Measurements from ENCODE around the gene ACSM4. TPM values are rescaled to one million over a fixed set of nuclear protein-coding genes. Genes with fewer than 3 reads are reported as not detected.
"Not testable (repeated sequence)": the region's sequence is repeated elsewhere in the genome, so short reads cannot be mapped to it uniquely, and the experiment has no call there.

ACSM4 gene
- total RNA-seq, 2 experiments from 2014 or later, result not detected

GRCh38 chr12:7302266-7302986 lies 1.4 kb upstream of the ACSM4 start:
- no peak for DNase-seq
- peaks cover 14% of the 10 kb centered on the region for H3K27me3 Mint-ChIP-seq
- H3K4me3 Mint-ChIP-seq, result no peak overlapping the region
- ChIA-PET POLR2A (interaction anchor here (0.6 kb wide), 1 partner anchor 117 kb away, joined by 5 read pairs; no protein-coding TSS in a partner anchor), CTCF (no interaction called here)
- H3K36me3 Mint-ChIP-seq (ENCODE audit: low read depth), result no peaks in the 10 kb centered on the region
- no peaks in the 10 kb centered on the region for H3K9me3 Mint-ChIP-seq
- H3K4me1 Mint-ChIP-seq, result no peaks in the 10 kb centered on the region
- no peak overlapping the region for H3K27ac Mint-ChIP-seq

DNA sequence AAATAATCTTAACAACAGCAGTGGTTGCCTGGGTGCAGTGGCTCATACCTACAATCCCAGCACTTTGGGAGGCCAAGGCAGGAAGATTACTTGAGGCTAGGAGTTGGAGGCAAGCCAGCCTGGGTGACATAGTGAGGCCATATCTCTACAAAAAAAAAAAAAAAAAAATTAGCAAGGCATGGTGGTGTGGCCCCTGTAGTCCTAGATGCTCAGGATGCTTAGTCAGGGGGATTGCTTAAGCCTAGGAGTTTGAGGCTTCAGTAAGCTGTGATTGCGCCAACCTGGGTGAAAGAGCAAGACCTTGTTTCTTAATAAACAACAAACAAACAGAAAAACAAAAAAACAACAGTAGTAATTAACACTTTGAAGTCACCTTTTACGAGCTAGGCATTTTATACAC lies 642 bp upstream of the ACSM4 start:
- Mint-ChIP-seq H3K4me3 (no peak overlapping the region), H3K27me3 (peaks cover 14% of the 10 kb centered on the region), H3K36me3 (ENCODE audit: low read depth) (no peaks in the 10 kb centered on the region), H3K27ac (no peak overlapping the region), H3K4me1 (no peaks in the 10 kb centered on the region), H3K9me3 (no peaks in the 10 kb centered on the region)
- ChIA-PET CTCF (no interaction called here), POLR2A (no interaction called here)
- DNase-seq, result no peak

- H3K4me3 Mint-ChIP-seq, result no peak overlapping the region
- no peaks in the 10 kb centered on the region for H3K36me3 Mint-ChIP-seq (ENCODE audit: low read depth)
- no peaks in the 10 kb centered on the region for H3K9me3 Mint-ChIP-seq
- peaks cover 14% of the 10 kb centered on the region for H3K27me3 Mint-ChIP-seq
- no peaks in the 10 kb centered on the region for H3K4me1 Mint-ChIP-seq
- no peak for DNase-seq
- H3K27ac Mint-ChIP-seq, result no peak overlapping the region
- ChIA-PET CTCF (no interaction called here), POLR2A (no interaction called here)
Observed at GRCh38 chr12:7304456-7304855, 584 bp downstream of the ACSM4 start.

- Mint-ChIP-seq H3K4me3 (no peak overlapping the region), H3K27ac (no peak overlapping the region), H3K9me3 (no peaks in the 10 kb centered on the region), H3K4me1 (no peaks in the 10 kb centered on the region), H3K36me3 (ENCODE audit: low read depth) (no peaks in the 10 kb centered on the region), H3K27me3 (peaks cover 6% of the 10 kb centered on the region)
- DNase-seq, result no peak
- ChIA-PET CTCF (no interaction called here), POLR2A (no interaction called here)
Observed at GRCh38 chr12:7310070-7310469, 6.2 kb downstream of the ACSM4 start.

DNA sequence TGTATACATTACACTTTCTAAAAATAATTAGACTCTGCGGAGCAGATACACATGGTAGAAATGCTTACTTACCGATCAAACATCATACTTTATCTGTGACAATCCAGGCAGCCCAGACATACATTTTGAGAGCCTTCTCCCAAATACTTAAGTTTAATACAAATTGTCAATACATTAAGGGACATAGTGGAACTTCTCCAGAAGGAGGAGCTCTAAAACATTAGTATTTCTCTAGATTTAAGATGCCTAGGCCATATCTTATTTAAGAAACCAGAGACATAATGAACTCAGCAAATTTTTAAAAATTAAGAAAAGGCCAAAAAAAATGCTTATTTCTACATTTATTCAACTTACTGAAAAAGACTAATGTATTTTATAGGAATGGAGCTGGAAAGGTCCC lies 16.1 kb downstream of the ACSM4 start:
- Mint-ChIP-seq H3K36me3 (ENCODE audit: low read depth) (no peaks in the 10 kb centered on the region), H3K4me1 (no peaks in the 10 kb centered on the region), H3K4me3 (no peak overlapping the region), H3K27me3 (peaks cover 6% of the 10 kb centered on the region), H3K9me3 (no peaks in the 10 kb centered on the region), H3K27ac (no peak overlapping the region)
- POLR2A ChIA-PET, result no interaction called here
- CTCF ChIA-PET, result no interaction called here
- DNase-seq, result no peak

GRCh38 chr12:7321624-7322023 lies 17.8 kb downstream of the ACSM4 start:
- H3K36me3 Mint-ChIP-seq (ENCODE audit: low read depth), result no peaks in the 10 kb centered on the region
- no peak for DNase-seq
- no peak overlapping the region for H3K4me3 Mint-ChIP-seq
- H3K27me3 Mint-ChIP-seq, result peaks cover 10% of the 10 kb centered on the region
- no peaks in the 10 kb centered on the region for H3K4me1 Mint-ChIP-seq
- no peaks in the 10 kb centered on the region for H3K9me3 Mint-ChIP-seq
- CTCF ChIA-PET, result no interaction called here
- POLR2A ChIA-PET, result no interaction called here
- H3K27ac Mint-ChIP-seq, result no peak overlapping the region

DNA sequence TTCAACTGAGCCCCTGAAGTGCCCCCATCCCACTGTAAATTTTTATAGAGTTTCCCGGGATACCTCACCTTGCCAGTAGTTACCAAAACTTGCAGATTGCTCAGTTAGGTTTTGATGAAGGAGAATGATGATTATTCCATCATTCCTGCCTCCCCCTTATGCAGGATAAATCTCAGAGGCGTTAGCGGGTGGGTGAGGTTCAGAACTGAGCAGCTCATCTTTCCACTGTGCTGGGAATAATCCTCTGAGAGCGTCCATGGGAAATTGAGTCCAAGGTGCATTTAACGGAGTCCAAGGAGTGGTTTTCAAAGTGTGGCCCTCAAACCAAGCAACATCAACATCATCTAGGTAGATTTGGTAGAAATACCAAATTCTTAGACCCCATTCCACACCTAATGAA lies 18.7 kb downstream of the ACSM4 start:
- POLR2A ChIA-PET, result no interaction called here
- H3K27me3 Mint-ChIP-seq, result peaks cover 15% of the 10 kb centered on the region
- H3K4me1 Mint-ChIP-seq, result no peaks in the 10 kb centered on the region
- CTCF ChIA-PET, result no interaction called here
- H3K27ac Mint-ChIP-seq, result no peak overlapping the region
- no peaks in the 10 kb centered on the region for H3K36me3 Mint-ChIP-seq (ENCODE audit: low read depth)
- H3K9me3 Mint-ChIP-seq, result no peaks in the 10 kb centered on the region
- no peak for DNase-seq
- no peak overlapping the region for H3K4me3 Mint-ChIP-seq

DNA sequence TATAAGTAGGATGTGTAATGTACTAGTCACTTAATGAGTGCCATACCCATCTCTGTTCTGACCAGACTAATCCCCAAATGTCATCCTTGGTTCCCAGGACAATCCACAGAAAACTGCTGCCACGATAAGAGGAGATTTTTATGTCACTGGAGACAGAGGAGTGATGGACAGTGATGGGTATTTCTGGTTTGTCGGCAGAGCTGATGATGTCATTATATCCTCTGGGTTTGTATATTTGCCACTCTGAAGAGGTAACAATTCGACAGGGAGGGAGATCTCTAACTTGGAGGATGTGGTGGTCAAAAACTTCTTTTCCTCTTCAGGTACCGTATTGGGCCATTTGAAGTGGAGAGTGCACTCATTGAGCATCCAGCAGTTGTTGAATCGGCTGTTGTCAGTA lies 20.3 kb downstream of the ACSM4 start:
- ChIA-PET POLR2A (no interaction called here), CTCF (no interaction called here)
- no peaks in the 10 kb centered on the region for H3K4me1 Mint-ChIP-seq
- H3K4me3 Mint-ChIP-seq, result no peak overlapping the region
- H3K36me3 Mint-ChIP-seq (ENCODE audit: low read depth), result no peaks in the 10 kb centered on the region
- no peak overlapping the region for H3K27ac Mint-ChIP-seq
- DNase-seq, result no peak
- peaks cover 20% of the 10 kb centered on the region for H3K27me3 Mint-ChIP-seq
- no peaks in the 10 kb centered on the region for H3K9me3 Mint-ChIP-seq

- Mint-ChIP-seq H3K27me3 (peaks cover 25% of the 10 kb centered on the region), H3K4me3 (no peak overlapping the region), H3K4me1 (peaks cover 6% of the 10 kb centered on the region), H3K36me3 (ENCODE audit: low read depth) (peaks cover 7% of the 10 kb centered on the region), H3K27ac (no peak overlapping the region), H3K9me3 (peaks cover 8% of the 10 kb centered on the region)
- CTCF ChIA-PET, result no interaction called here
- POLR2A ChIA-PET, result no interaction called here
- DNase-seq, result no peak
Observed at GRCh38 chr12:7327918-7328317, 24.0 kb downstream of the ACSM4 start.

GRCh38 chr12:7337790-7338189 lies 33.9 kb downstream of the ACSM4 start:
- CTCF ChIA-PET; H3K4me3 Mint-ChIP-seq; H3K9me3 Mint-ChIP-seq; H3K27ac Mint-ChIP-seq; H3K27me3 Mint-ChIP-seq; H3K4me1 Mint-ChIP-seq; DNase-seq; H3K36me3 Mint-ChIP-seq (ENCODE audit: low read depth); POLR2A ChIA-PET: not testable (repeated sequence)

- peaks cover 20% of the 10 kb centered on the region for H3K9me3 Mint-ChIP-seq
- CTCF ChIA-PET, result interaction anchor here (1.0 kb wide), 1 partner anchor 10 kb away, joined by 4 read pairs; no protein-coding TSS in a partner anchor
- peaks cover under 1% of the 10 kb centered on the region for H3K36me3 Mint-ChIP-seq (ENCODE audit: low read depth)
- peaks cover 4% of the 10 kb centered on the region for H3K27me3 Mint-ChIP-seq
- H3K27ac Mint-ChIP-seq, result no peak overlapping the region
- POLR2A ChIA-PET, result no interaction called here
- no peak overlapping the region for H3K4me3 Mint-ChIP-seq
- peaks cover 21% of the 10 kb centered on the region for H3K4me1 Mint-ChIP-seq
- DNase-seq, result no peak
Observed at GRCh38 chr12:7339675-7340074, 35.8 kb downstream of the ACSM4 start.

DNA sequence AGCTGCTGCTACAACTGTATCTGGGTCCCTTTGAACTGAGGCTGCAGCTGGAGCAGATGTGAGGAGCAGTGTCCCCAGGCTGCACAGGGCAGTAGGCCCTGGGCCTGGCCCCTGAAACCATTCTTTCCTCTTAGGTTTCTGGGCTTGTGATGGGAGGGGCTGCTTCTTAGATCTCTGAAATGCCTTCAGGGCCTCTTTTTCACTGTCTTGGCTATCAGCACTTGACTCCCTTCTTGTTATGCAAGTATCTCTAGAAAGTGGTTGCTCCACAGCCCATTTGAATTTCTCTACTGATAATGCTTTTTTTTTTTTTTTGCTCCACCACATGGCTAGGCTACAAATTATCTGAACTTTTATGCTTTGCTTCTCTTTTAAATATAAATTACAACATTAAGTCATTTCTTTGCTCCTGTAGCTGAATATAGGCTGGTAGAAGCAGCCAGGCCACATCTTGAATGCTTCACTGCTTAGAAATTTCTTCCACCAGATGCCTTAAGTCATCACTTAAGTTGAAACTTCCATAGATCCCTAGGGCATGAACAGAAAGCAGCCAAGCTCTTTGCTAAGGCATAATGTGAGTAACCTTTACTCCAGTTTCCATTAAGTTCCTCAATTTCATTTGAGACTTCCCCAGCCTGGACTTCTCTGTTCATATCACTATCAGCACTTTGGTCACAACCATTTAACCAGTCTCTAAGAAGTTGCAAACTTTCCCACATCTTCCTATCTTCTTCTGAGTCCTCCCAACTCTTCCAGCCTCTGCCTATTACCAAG lies 41.1 kb downstream of the ACSM4 start:
- peaks cover 4% of the 10 kb centered on the region for H3K27me3 Mint-ChIP-seq
- CTCF ChIA-PET, result no interaction called here
- H3K36me3 Mint-ChIP-seq (ENCODE audit: low read depth), result peaks cover 6% of the 10 kb centered on the region

DNA sequence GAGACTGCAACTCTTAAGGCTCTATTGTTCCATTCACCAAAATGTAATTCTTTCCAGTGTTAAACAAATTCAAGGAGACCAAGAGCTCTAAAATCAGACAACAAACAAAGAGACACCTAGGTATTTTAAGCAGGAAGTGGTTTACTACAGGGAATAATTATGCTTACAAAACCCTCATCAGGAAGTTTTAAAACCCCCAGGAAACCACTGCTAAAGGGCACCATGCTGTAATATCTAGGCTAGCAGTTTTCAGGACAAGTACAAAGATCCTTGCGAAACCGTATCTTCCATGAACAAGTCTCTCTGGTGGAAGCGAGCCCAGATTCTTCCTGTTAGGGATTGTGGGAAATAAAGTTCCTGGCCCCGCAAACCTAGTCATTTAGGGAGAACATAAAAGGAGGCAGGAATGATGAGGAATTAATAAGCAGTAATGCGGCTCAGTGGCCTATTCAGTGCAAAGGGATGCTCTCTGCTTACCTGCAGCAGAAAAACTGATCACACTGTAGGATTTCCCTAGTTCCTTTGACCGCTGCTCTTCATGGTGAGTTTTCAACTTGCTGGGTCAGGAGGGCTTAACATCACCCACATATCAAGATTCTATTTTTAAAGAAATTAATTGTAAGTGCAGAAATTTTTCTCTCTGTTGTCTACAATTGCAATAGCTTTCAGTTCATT lies 42.8 kb downstream of the ACSM4 start:
- DNase-seq, result no peak
- CTCF ChIA-PET, result no interaction called here
- Mint-ChIP-seq H3K27ac (no peak overlapping the region), H3K4me3 (peak overlapping the region; percentile 3), H3K4me1 (peaks cover 42% of the 10 kb centered on the region), H3K36me3 (ENCODE audit: low read depth) (peaks cover 6% of the 10 kb centered on the region), H3K27me3 (peaks cover 8% of the 10 kb centered on the region), H3K9me3 (peaks cover 25% of the 10 kb centered on the region)
- POLR2A ChIA-PET, result no interaction called here

More for the DNA sequence above, 41.1 kb downstream of the ACSM4 start:
- POLR2A ChIA-PET, result no interaction called here
- DNase-seq, result no peak
- Mint-ChIP-seq H3K4me3 (no peak overlapping the region), H3K4me1 (peaks cover 36% of the 10 kb centered on the region), H3K27ac (peak overlapping the region; percentile 31), H3K9me3 (peaks cover 25% of the 10 kb centered on the region)

Data from activated CD4-positive, alpha-beta T cell treated with anti-CD3 and anti-CD28 coated beads, Interleukin-2, amount 10 ng/mL, durations not matched to agents 7 days and 5 days (primary cell).